Stimulated activated CD8-positive, alpha-beta memory T cell treated with anti-CD3 and anti-CD28 coated beads, Interleukin-12 subunit alpha, Interleukin-12 subunit beta, amount 100 ng/mL, for 1 hour (primary cell): ENCODE data around the gene CEP95.

Experiments used
- DNase-seq: peaks from one replicate; pipeline ENCODE4 v3.0.0-alpha.2; 2020; ENCODE audit warnings: low read depth

The CEP95 gene

GRCh38 chr17:64515829-64516228 lies 9.1 kb downstream of the CEP95 start:
- no peak for DNase-seq

- no peak for DNase-seq
Observed at GRCh38 chr17:64519601-64520000, 12.8 kb downstream of the CEP95 start.

GRCh38 chr17:64520359-64520758 lies 13.6 kb downstream of the CEP95 start:
- DNase-seq, result no peak

- DNase-seq, result no peak
Observed at GRCh38 chr17:64527914-64528313, 21.1 kb downstream of the CEP95 start.

- no peak for DNase-seq
Observed at GRCh38 chr17:64529221-64529620, 22.4 kb downstream of the CEP95 start.

- no peak for DNase-seq
Observed at GRCh38 chr17:64531955-64532371, 25.2 kb downstream of the CEP95 start.

GRCh38 chr17:64532409-64532808 lies 25.6 kb downstream of the CEP95 start:
- no peak for DNase-seq

- DNase-seq, result no peak
Observed at GRCh38 chr17:64533784-64534183, 27.0 kb downstream of the CEP95 start.

- no peak for DNase-seq
Observed at GRCh38 chr17:64534187-64534586, 27.4 kb downstream of the CEP95 start.

GRCh38 chr17:64535357-64535756 lies 28.6 kb downstream of the CEP95 start:
- DNase-seq, result no peak

GRCh38 chr17:64536913-64537312 lies 30.1 kb downstream of the CEP95 start:
- DNase-seq, result no peak

- DNase-seq, result no peak
Observed at GRCh38 chr17:64537488-64537887, 30.7 kb downstream of the CEP95 start.

GRCh38 chr17:64538508-64539130 lies 31.8 kb downstream of the CEP95 start:
- no peak for DNase-seq

GRCh38 chr17:64540118-64540776 lies 33.5 kb downstream of the CEP95 start:
- DNase-seq, result no peak

GRCh38 chr17:64544742-64545141 lies 38.0 kb downstream of the CEP95 start:
- no peak for DNase-seq

GRCh38 chr17:64546716-64547115 lies 39.9 kb downstream of the CEP95 start:
- DNase-seq, result no peak

GRCh38 chr17:64547319-64547718 lies 40.5 kb downstream of the CEP95 start:
- no peak for DNase-seq

GRCh38 chr17:64551461-64551860 lies 44.7 kb downstream of the CEP95 start:
- DNase-seq, result no peak

GRCh38 chr17:64554028-64554637 lies 47.4 kb downstream of the CEP95 start:
- no peak for DNase-seq

GRCh38 chr17:64555281-64555680 lies 48.5 kb downstream of the CEP95 start:
- no peak for DNase-seq

- no peak for DNase-seq
Observed at GRCh38 chr17:64564098-64564497, 57.3 kb downstream of the CEP95 start.

GRCh38 chr17:64565563-64565962 lies 58.8 kb downstream of the CEP95 start:
- DNase-seq, result no peak

- no peak for DNase-seq
Observed at GRCh38 chr17:64571746-64572145, 65.0 kb downstream of the CEP95 start.
